ENCODE results near the gene SORCS2. TPM values are rescaled to one million over a fixed set of nuclear protein-coding genes. Genes with fewer than 3 reads are reported as not detected.

SORCS2 gene
- total and polyA plus RNA-seq, 2 of the 13 experiments (the other 11 are each of a cell fraction or from before 2014, with no cell fraction given): 0.82 to 1.0 TPM

DNA sequence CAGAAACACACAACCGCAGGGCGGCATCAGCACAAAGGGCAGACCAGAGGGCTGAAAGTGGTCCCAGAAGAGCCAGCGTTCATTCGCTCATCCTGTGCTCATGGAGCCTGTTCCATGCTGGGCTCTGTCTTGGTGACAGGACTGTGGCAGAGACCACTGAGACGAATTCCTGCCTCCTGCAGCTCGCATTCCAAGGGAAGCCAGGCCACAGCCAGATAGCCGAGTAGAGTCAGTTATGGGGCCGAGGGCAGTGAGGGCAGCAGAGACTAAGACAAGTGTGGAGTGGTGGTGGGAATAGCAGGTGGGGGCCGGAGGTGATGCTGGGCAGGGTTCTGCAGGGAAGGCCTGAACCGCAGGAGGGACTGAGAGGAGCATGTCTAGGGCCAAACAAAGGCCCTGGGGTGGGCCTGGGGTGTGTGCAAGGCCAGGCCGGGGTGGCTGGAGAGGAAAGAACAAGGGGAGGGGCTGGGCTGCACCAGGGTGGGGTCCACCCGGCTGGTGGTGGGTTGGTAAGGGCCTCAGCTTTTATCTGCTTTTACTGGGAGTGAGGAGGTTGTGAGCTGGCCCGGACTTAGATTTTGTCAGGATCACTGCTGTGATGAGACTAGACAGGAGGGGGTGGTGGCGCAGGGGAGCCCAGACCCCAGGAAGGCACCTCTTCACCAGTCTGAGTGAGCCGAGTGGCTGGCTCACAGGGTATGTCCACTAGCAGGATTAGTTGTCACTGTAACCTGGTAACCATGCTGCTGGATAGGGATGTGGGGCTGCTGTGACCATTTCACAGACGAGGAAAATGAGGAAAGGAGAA is 236.1 kb downstream of the SORCS2 start:
- 37% methylated on average over 15 of the region's 16 CpGs for WGBS (ENCODE audit: low lambda C conversion rate)
- CTCF ChIA-PET (ENCODE audit: low intra/inter-chr PET ratio, low total read pairs): no interaction called here

More for the DNA sequence above, 236.1 kb downstream of the SORCS2 start:
- BruUV-seq (replicated peaks): no TSS peak
- FAIRE-seq (no peak), ATAC-seq (no peak), DNase-seq (ENCODE audit: low spot score) (no peak)
- Histone ChIP-seq H3K36me3 (replicated peaks in 1 of 2; ENCODE audit: control insufficient read depth in 1 of 2, insufficient read depth in 2 of 2, low read length in 2 of 2) (no peaks in the 10 kb centered on the region), H3K9ac (ENCODE audit: insufficient read depth, low read depth, low read length) (no peak overlapping the region), H3K4me3 (replicated peaks in 1 of 3; ENCODE audit: insufficient read depth in 1 of 3, low read depth in 2 of 3, low read length in 3 of 3) (no peak overlapping the region), H3K79me2 (ENCODE audit: insufficient read depth, low read length) (no peaks in the 10 kb centered on the region), H4K20me1 (ENCODE audit: insufficient read depth, low read length) (no peaks in the 10 kb centered on the region), H3K4me2 (ENCODE audit: low read depth, low read length) (no peak overlapping the region), H3K27me3 (ENCODE audit: control insufficient read depth in 1 of 2, insufficient read depth in 2 of 2, low read length in 2 of 2) (peaks cover 14 to 65% of the 10 kb centered on the region in 2 experiments; a peak in 4 of 5 replicates), H2AFZ (ENCODE audit: low read length) (no peak overlapping the region), H3K4me1 (ENCODE audit: insufficient read depth, low read length) (peaks cover 9% of the 10 kb centered on the region), H3K27ac (ENCODE audit: extremely low read length, insufficient read depth, low read length) (no peak overlapping the region), H3K9me3 (ENCODE audit: low read length) (no peaks in the 10 kb centered on the region)
- TF ChIP-seq SRSF4 (IDR thresholded peaks at IDR 0.05; ENCODE audit: low read depth, low read length, poor library complexity, severe bottlenecking) (no peak), KDM4B (CRISPR knock-in tag; IDR thresholded peaks at IDR 0.05) (no peak), ATAD3A (CRISPR knock-in tag; IDR thresholded peaks at IDR 0.05) (no peak), MTF1 (CRISPR knock-in tag; IDR thresholded peaks at IDR 0.05) (no peak), TBL1XR1 (IDR thresholded peaks at IDR 0.05; ENCODE audit: borderline replicate concordance, low read length, partially characterized antibody) (no peak), ZBTB42 (CRISPR knock-in tag; IDR thresholded peaks at IDR 0.05) (no peak)
- TF ChIP-seq, protein P1, sequence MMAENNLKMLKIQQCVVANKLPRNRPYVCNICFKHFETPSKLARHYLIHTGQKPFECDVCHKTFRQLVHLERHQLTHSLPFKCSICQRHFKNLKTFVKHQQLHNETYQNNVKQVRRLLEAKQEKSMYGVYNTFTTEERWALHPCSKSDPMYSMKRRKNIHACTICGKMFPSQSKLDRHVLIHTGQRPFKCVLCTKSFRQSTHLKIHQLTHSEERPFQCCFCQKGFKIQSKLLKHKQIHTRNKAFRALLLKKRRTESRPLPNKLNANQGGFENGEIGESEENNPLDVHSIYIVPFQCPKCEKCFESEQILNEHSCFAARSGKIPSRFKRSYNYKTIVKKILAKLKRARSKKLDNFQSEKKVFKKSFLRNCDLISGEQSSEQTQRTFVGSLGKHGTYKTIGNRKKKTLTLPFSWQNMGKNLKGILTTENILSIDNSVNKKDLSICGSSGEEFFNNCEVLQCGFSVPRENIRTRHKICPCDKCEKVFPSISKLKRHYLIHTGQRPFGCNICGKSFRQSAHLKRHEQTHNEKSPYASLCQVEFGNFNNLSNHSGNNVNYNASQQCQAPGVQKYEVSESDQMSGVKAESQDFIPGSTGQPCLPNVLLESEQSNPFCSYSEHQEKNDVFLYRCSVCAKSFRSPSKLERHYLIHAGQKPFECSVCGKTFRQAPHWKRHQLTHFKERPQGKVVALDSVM (CRISPR knock-in tag; IDR thresholded peaks at IDR 0.05): no peak
- TF ChIP-seq, protein P2, sequence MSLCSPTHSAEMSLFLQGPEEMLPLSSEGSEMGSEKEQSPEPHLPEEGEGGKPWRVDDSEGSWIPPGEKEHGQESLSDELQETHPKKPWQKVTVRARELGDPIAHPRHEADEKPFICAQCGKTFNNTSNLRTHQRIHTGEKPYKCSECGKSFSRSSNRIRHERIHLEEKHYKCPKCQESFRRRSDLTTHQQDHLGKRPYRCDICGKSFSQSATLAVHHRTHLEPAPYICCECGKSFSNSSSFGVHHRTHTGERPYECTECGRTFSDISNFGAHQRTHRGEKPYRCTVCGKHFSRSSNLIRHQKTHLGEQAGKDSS (CRISPR knock-in tag; IDR thresholded peaks at IDR 0.05; ENCODE audit: borderline replicate concordance, low read depth): no peak
- TF ChIP-seq, protein P3, sequence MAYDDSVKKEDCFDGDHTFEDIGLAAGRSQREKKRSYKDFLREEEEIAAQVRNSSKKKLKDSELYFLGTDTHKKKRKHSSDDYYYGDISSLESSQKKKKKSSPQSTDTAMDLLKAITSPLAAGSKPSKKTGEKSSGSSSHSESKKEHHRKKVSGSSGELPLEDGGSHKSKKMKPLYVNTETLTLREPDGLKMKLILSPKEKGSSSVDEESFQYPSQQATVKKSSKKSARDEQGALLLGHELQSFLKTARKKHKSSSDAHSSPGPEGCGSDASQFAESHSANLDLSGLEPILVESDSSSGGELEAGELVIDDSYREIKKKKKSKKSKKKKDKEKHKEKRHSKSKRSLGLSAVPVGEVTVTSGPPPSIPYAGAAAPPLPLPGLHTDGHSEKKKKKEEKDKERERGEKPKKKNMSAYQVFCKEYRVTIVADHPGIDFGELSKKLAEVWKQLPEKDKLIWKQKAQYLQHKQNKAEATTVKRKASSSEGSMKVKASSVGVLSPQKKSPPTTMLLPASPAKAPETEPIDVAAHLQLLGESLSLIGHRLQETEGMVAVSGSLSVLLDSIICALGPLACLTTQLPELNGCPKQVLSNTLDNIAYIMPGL (CRISPR knock-in tag; IDR thresholded peaks at IDR 0.05; ENCODE audit: borderline replicate concordance in 1 of 2, low read depth in 1 of 2): no peak
- intact Hi-C loops (cut with micrococcal nuclease; ENCODE audit: unreplicated experiment) (no loop called here), in situ Hi-C loops (cut with HindIII; ENCODE audit: extremely low pct_ligation_motif_present, low pct_unique_long_range_greater_than_20kb) (no loop called here)
- POLR2A ChIA-PET: no interaction called here
